Endothelial cell of umbilical vein (primary cell): ENCODE data around the gene HSPB2. TPM values are rescaled to one million over a fixed set of nuclear protein-coding genes. Genes with fewer than 3 reads are reported as not detected.

Experiments used
- BruUV-seq: library from RNA; stranded (reverse); fragments of 400-500 nt; replicated peaks from 2 replicates; lab custom pipeline; 2021; lab: Mats Ljungman, UMichigan
- CTCF ChIA-PET: fragments of 300-600, 350-600 bp; sonication (Branson Sonifier 250); formaldehyde crosslinking; loops from one replicate; lab custom pipeline; 2021; ENCODE audit warnings: antibody characterized with exemption, inconsistent platforms; lab: Charles Lee
- POLR2A ChIA-PET: fragments of 300-600, 350-600 bp; sonication (Branson Sonifier 250); formaldehyde crosslinking; loops from one replicate; lab custom pipeline; 2021; ENCODE audit warnings: antibody characterized with exemption, inconsistent platforms; lab: Charles Lee
- DNase-seq: peaks from one replicate; pipeline ENCODE4 v3.0.0-alpha.2; 2011; ENCODE audit warnings: low read depth, low spot score
- FAIRE-seq: peaks from 2 replicates; lab custom pipeline; 2011; peaks lifted over from hg19 to GRCh38; lab: Jason Lieb, UNC
- H2AFZ ChIP-seq: 2 replicates; pipeline ENCODE4 v1.6.0; 2012; ENCODE audit warnings: low read depth, low read length, control low read depth, inconsistent platforms
- H3K27ac ChIP-seq: 2 replicates; pipeline ENCODE4 v1.5.1; 2011; ENCODE audit warnings: low read depth, mild to moderate bottlenecking, control low read depth, low read length, moderate library complexity; ENCODE audit not compliant: insufficient read depth
- H3K27me3 ChIP-seq, 2 experiments: 2 replicates each; pipeline versions ENCODE4 v1.6.0 to v1.6.1; 2011; ENCODE audit warnings: low read length in 2 of 2, mixed read lengths in 1 of 2; ENCODE audit not compliant: control insufficient read depth in 2 of 2, insufficient read depth in 2 of 2
- H3K36me3 ChIP-seq, 2 experiments: 2 replicates in 1 of 2; 3 replicates in 1 of 2; pipeline ENCODE4 v1.5.1; 2011; ENCODE audit warnings: low read length in 2 of 2, mild to moderate bottlenecking in 1 of 2, moderate library complexity in 1 of 2; ENCODE audit not compliant: control insufficient read depth in 2 of 2, insufficient read depth in 2 of 2; ENCODE audit errors: extremely low read depth in 1 of 2
- H3K4me1 ChIP-seq: 3 replicates; pipeline ENCODE4 v1.5.1; 2011; ENCODE audit warnings: mild to moderate bottlenecking, low read length; ENCODE audit not compliant: control insufficient read depth, insufficient read depth; ENCODE audit errors: extremely low read depth
- H3K4me2 ChIP-seq: 2 replicates; pipeline ENCODE4 v1.6.1; 2011; ENCODE audit warnings: low read length, control low read depth, mixed read lengths; ENCODE audit not compliant: insufficient read depth
- H3K4me3 ChIP-seq, 3 experiments: fragments of 200-600 bp in 1 of 3; sonication (generic), shearing (Covaris generic) in 1 of 3; replicated peaks in 1 of 3; 2 replicates each; pipeline ENCODE4 v1.5.1; 2011 to 2016; ENCODE audit warnings: control low read depth in 3 of 3, low read length in 3 of 3, mild to moderate bottlenecking in 2 of 3, inconsistent platforms in 1 of 3, low read depth in 1 of 3, moderate library complexity in 1 of 3; ENCODE audit not compliant: insufficient read depth in 1 of 3
- H3K79me2 ChIP-seq: 2 replicates; pipeline ENCODE4 v1.6.0; 2012; ENCODE audit warnings: low read length, inconsistent platforms; ENCODE audit not compliant: control insufficient read depth, insufficient read depth
- H3K9ac ChIP-seq: replicated peaks from 2 replicates; pipeline ENCODE3; 2011; ENCODE audit warnings: low read length, control low read depth; ENCODE audit not compliant: insufficient read depth; ENCODE audit errors: extremely low read depth
- H3K9me1 ChIP-seq: replicated peaks from 3 replicates; pipeline ENCODE4 v1.6.0; 2011; ENCODE audit warnings: mild to moderate bottlenecking, low read length; ENCODE audit not compliant: control insufficient read depth, insufficient read depth; ENCODE audit errors: extremely low read depth
- H3K9me3 ChIP-seq: replicated peaks from 2 replicates; pipeline ENCODE4 v1.5.1; 2012; ENCODE audit warnings: low read length, inconsistent platforms; ENCODE audit not compliant: control insufficient read depth, insufficient read depth
- H4K20me1 ChIP-seq: replicated peaks from 2 replicates; pipeline ENCODE3; 2011; ENCODE audit warnings: mild to moderate bottlenecking, low read length; ENCODE audit not compliant: control insufficient read depth, insufficient read depth; ENCODE audit errors: extremely low read depth
- EZH2 ChIP-seq: IDR thresholded peaks from 2 replicates; pipeline ENCODE4 v1.6.1; 2012; ENCODE audit warnings: borderline replicate concordance, low read depth, mild to moderate bottlenecking, moderate library complexity, low read length, inconsistent platforms; ENCODE audit not compliant: severe bottlenecking
- FOS ChIP-seq: IDR thresholded peaks from 2 replicates; pipeline ENCODE4 v1.6.1; 2011; ENCODE audit warnings: mild to moderate bottlenecking, low read length, moderate library complexity, borderline replicate concordance; ENCODE audit not compliant: insufficient read depth
- GATA2 ChIP-seq: IDR thresholded peaks from 2 replicates; pipeline ENCODE4 v1.7.0; 2011; ENCODE audit warnings: low read depth, mild to moderate bottlenecking, moderate library complexity, mixed read lengths, low read length; ENCODE audit not compliant: insufficient read length, insufficient read depth
- JUN ChIP-seq: IDR thresholded peaks from 2 replicates; pipeline ENCODE4 v1.6.1; 2011; ENCODE audit warnings: borderline replicate concordance, low read depth; ENCODE audit not compliant: insufficient read length, insufficient read depth
- MAX ChIP-seq: IDR thresholded peaks from 2 replicates; pipeline ENCODE4 v1.6.1; 2011; ENCODE audit not compliant: insufficient read depth, insufficient read length
- MYC ChIP-seq: IDR thresholded peaks from one replicate; pipeline ENCODE4 v1.6.1; 2011; ENCODE audit warnings: mild to moderate bottlenecking, low read depth, low read length
- POLR2A ChIP-seq: IDR thresholded peaks from 2 replicates; pipeline ENCODE4 v1.6.1; 2012; ENCODE audit warnings: low read depth, mild to moderate bottlenecking, control low read depth, low read length
- POLR2AphosphoS5 ChIP-seq: IDR thresholded peaks from 2 replicates; pipeline ENCODE4 v1.6.1; 2012; ENCODE audit warnings: low read depth, mild to moderate bottlenecking, control low read depth, low read length, moderate library complexity; ENCODE audit not compliant: insufficient read depth
- dilution Hi-C: fragments of 300-500 bp; cut with MboI; formaldehyde crosslinking; loops from one replicate; pipeline ENCODE4 v1.15.0; 2019; ENCODE audit warnings: low sequenced_read_pairs; ENCODE audit not compliant: extremely low pct_ligation_motif_present
- intact Hi-C: fragments of 100-400 bp; cut with micrococcal nuclease; formaldehyde crosslinking; loops from one replicate; pipeline ENCODE4 v1.10.0; 2022
- polyA plus RNA-seq, 4 experiments: library from polyadenylated mRNA; depleted of rRNA in 3 of 4; stranded (reverse) in 3 of 4; unstranded in 1 of 4; fragments of >200 nt; gene quantifications; 2 replicates each; pipeline versions ENCODE4 v1.2.1 to v1.2.3, GENCODE V29; 2011 to 2012; ENCODE audit warnings: missing spikeins in 1 of 4
- total RNA-seq: library from RNA; stranded (reverse); gene quantifications from 2 replicates; pipeline ENCODE4 v1.2.3, GENCODE V29; 2021
- TF ChIP-seq, protein P1 (sequence below), 2 donors: IDR thresholded peaks; 1 replicate in 1 of 2; 2 replicates in 1 of 2; pipeline ENCODE4 v1.5.1; 2011; ENCODE audit warnings: low read length in 2 of 2, mild to moderate bottlenecking in 2 of 2, moderate library complexity in 2 of 2, control low read depth in 1 of 2, inconsistent platforms in 1 of 2, low read depth in 1 of 2; ENCODE audit not compliant: insufficient read depth in 1 of 2; ENCODE audit errors: extremely low read depth in 1 of 2

The HSPB2 gene
- total and polyA plus RNA-seq, 2 donors (not counting 3 experiments of a cell fraction or from before 2014, with no cell fraction given), result not detected

DNA sequence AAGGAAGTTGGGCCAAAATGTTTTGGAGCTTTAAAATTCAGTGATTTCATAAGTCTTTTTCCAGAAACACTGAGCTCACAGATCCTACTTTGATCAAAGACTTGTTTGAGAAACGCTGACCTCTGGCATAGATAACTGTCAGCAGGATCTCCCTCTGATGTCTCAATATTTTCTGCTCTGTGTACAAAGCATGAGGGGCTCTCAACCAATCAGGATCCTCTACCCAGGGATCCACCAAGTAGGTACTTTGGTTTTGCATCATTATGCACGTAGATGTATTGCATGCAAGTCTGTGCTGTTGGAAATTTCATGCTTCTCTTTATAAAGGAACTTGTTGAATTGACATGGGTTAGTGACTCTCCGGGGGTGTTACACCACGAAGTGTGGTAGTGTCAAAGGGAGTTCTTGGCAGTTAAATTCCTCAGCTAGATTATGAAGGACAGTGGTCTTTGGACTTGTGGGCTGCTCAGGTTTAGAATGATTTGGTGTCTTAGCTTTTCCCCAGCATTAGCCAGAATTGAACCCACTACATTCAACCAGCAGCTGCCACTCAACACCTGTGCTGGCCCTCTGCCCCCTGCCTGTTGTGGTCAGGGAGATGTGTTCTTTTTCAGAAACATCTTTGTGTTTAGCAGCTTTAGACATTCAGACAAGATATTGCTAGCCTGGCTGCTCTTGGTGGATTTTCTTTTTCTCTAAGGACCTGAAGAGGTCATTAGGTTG is 22.9 kb downstream of the HSPB2 start:
- intact Hi-C loops (no loop called here), dilution Hi-C loops (no loop called here)
- ChIA-PET POLR2A (interaction anchor here (0.9 kb wide), 1 partner anchor 42 kb away, joined by 3 read pairs; no protein-coding TSS in a partner anchor), CTCF (interaction anchor here (1.2 to 8.7 kb wide), 5 partner anchors 9 to 64 kb away, joined by 3 to 407 read pairs (median 7); partner anchors contain the start of gene ALG9)
- Histone ChIP-seq H3K27me3 (no peaks in the 10 kb centered on the region), H3K4me2 (no peak overlapping the region), H4K20me1 (no peaks in the 10 kb centered on the region), H3K9me3 (no peaks in the 10 kb centered on the region), H3K79me2 (peaks cover 12% of the 10 kb centered on the region), H2AFZ (peak overlapping the region; percentile 33), H3K27ac (no peak overlapping the region), H3K9me1 (no peaks in the 10 kb centered on the region), H3K4me1 (peaks cover 40% of the 10 kb centered on the region), H3K4me3 (no peak overlapping the region), H3K36me3 (no peaks in the 10 kb centered on the region), H3K9ac (no peak overlapping the region)
- DNase-seq, result no peak
- TF ChIP-seq JUN (no peak), MYC (no peak), MAX (no peak), FOS (no peak), GATA2 (no peak)
- BruUV-seq, result no TSS peak
- FAIRE-seq, result no peak

DNA sequence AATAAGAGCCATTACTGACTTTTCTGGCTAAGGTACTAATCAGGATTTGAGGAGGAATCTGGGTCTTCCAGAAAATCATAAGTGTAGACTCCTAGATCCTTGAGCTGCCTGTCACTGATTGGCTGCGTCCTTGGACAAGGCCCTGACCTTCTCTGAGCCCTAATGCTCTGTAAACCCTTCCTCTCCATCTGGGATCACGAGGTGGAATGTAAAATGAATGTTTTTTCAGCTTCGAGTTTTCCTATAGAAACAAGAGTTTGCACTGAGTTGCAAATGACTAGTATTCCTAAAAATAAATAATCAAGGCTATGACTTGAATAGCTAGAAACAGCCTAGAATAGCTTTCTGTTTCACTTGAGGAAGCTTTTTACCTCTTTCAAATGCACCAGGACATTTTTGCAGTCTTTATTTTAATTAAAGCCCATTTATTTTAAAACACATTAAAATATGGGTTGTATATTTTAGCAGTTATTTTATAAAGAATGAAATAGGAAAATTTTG is 23.6 kb downstream of the HSPB2 start:
- H3K9ac ChIP-seq, result peak overlapping the region; percentile 72
- no peaks in the 10 kb centered on the region for H3K27me3 ChIP-seq
- TF ChIP-seq, protein P1, sequence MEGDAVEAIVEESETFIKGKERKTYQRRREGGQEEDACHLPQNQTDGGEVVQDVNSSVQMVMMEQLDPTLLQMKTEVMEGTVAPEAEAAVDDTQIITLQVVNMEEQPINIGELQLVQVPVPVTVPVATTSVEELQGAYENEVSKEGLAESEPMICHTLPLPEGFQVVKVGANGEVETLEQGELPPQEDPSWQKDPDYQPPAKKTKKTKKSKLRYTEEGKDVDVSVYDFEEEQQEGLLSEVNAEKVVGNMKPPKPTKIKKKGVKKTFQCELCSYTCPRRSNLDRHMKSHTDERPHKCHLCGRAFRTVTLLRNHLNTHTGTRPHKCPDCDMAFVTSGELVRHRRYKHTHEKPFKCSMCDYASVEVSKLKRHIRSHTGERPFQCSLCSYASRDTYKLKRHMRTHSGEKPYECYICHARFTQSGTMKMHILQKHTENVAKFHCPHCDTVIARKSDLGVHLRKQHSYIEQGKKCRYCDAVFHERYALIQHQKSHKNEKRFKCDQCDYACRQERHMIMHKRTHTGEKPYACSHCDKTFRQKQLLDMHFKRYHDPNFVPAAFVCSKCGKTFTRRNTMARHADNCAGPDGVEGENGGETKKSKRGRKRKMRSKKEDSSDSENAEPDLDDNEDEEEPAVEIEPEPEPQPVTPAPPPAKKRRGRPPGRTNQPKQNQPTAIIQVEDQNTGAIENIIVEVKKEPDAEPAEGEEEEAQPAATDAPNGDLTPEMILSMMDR (IDR thresholded peaks at IDR 0.05; ENCODE audit: extremely low read depth in 1 of 2, insufficient read depth in 1 of 2, low read depth in 1 of 2, low read length in 2 of 2), result no peak
- no peak for TF ChIP-seq JUN
- TF ChIP-seq FOS, result no peak
- TF ChIP-seq POLR2A, result no peak
- TF ChIP-seq GATA2, result no peak
- no peak for TF ChIP-seq POLR2AphosphoS5
- TF ChIP-seq EZH2, result no peak
- TF ChIP-seq MAX, result no peak
- TF ChIP-seq MYC, result no peak
- H3K79me2 ChIP-seq, result peaks cover 16% of the 10 kb centered on the region
- no peaks in the 10 kb centered on the region for H3K9me3 ChIP-seq
- H3K36me3 ChIP-seq, result no peaks in the 10 kb centered on the region
- CTCF ChIA-PET, result interaction anchor here (1.2 to 8.7 kb wide), 5 partner anchors 9 to 65 kb away, joined by 3 to 407 read pairs (median 7); partner anchors contain the start of gene ALG9
- H3K4me1 ChIP-seq, result peaks cover 42% of the 10 kb centered on the region
- H3K4me2 ChIP-seq, result peak overlapping the region; percentile 63
- FAIRE-seq, result no peak
- peak; percentile 25 for DNase-seq
- dilution Hi-C loops (no loop called here), intact Hi-C loops (no loop called here)
- no TSS peak for BruUV-seq
- H2AFZ ChIP-seq, result peak overlapping the region; percentile 89
- POLR2A ChIA-PET, result interaction anchor here (0.7 kb wide), 1 partner anchor 44 kb away, joined by 6 read pairs; no protein-coding TSS in a partner anchor
- H3K9me1 ChIP-seq, result no peaks in the 10 kb centered on the region
- peak overlapping the region in 2 of 3 experiments; percentile 23 to 64 for H3K4me3 ChIP-seq
- peak overlapping the region; percentile 19 for H3K27ac ChIP-seq
- H4K20me1 ChIP-seq, result no peaks in the 10 kb centered on the region
